K562 (cell line): ENCODE results near the gene PRDM12. TPM values are rescaled to one million over a fixed set of nuclear protein-coding genes. Genes with fewer than 3 reads are reported as not detected.

ENCODE experiments used
- ATAC-seq: fragments of 200-7000 bp; cut with Tn5 transposase; 3 replicates; pipeline ENCODE4 v1.9.1; 2020; ENCODE audit warnings: moderate library complexity
- BruUV-seq: library from RNA; stranded (reverse); fragments of 400-500 nt; replicated peaks from 2 replicates; lab custom pipeline; 2021; lab: Mats Ljungman, UMichigan
- CTCF ChIA-PET: fragments of 300-600 bp; formaldehyde crosslinking; extraction: SDS; loops from one replicate; lab custom pipeline; 2021; ENCODE audit warnings: low intra/inter-chr PET ratio; lab: Yijun Ruan, JAX
- POLR2A ChIA-PET: fragments of 300-600, 350-650 bp; sonication (Branson Sonifier 250); formaldehyde crosslinking; extraction: SDS; loops from one replicate; lab custom pipeline; 2021; ENCODE audit warnings: antibody characterized with exemption, inconsistent platforms; lab: Yijun Ruan, JAX
- DNase-seq, 4 experiments: peaks; one replicate each; pipeline versions ENCODE4 v3.0.0 to v3.0.0-alpha.2; 2011 to 2018; ENCODE audit warnings: low spot score in 3 of 4, mixed read lengths in 3 of 4; ENCODE audit errors: extremely low read depth in 1 of 4
- FAIRE-seq: peaks from 2 replicates; lab custom pipeline; 2011; peaks lifted over from hg19 to GRCh38; lab: Jason Lieb, UNC
- H2AFZ ChIP-seq: 2 replicates; pipeline ENCODE4 v1.6.0; 2011; ENCODE audit warnings: low read depth, low read length, control low read depth, inconsistent platforms
- H3K27ac ChIP-seq: fragments of 200-600 bp; 3 replicates; pipeline ENCODE4 v1.8.0; 2011; ENCODE audit warnings: low read depth, mild to moderate bottlenecking, control low read depth, inconsistent platforms, low read length, moderate library complexity, mixed read lengths; ENCODE audit errors: extremely low read depth
- H3K27me3 ChIP-seq, 2 experiments: fragments of 300-600 bp in 1 of 2; 2 replicates in 1 of 2; 3 replicates in 1 of 2; pipeline versions ENCODE4 v1.6.0 to v1.8.0; 2011; ENCODE audit warnings: inconsistent platforms in 2 of 2, low read length in 2 of 2, mild to moderate bottlenecking in 1 of 2, mixed read lengths in 1 of 2, moderate library complexity in 1 of 2; ENCODE audit not compliant: control insufficient read depth in 2 of 2, insufficient read depth in 2 of 2
- H3K36me3 ChIP-seq: fragments of 300-600 bp; 3 replicates; pipeline ENCODE4 v1.8.0; 2011; ENCODE audit warnings: mild to moderate bottlenecking, low read length, inconsistent platforms; ENCODE audit not compliant: control insufficient read depth, insufficient read depth
- H3K4me1 ChIP-seq, 2 experiments: fragments of 200-600 bp in 1 of 2; replicated peaks in 1 of 2; 2 replicates in 1 of 2; 3 replicates in 1 of 2; pipeline versions ENCODE4 v1.5.1 to v1.8.0; 2011; ENCODE audit warnings: inconsistent platforms in 2 of 2, low read length in 2 of 2, mild to moderate bottlenecking in 1 of 2, mixed read lengths in 1 of 2, moderate library complexity in 1 of 2; ENCODE audit not compliant: control insufficient read depth in 2 of 2, insufficient read depth in 2 of 2
- H3K4me2 ChIP-seq: 2 replicates; pipeline ENCODE4 v1.6.1; 2011; ENCODE audit warnings: low read length, control low read depth, inconsistent platforms, mixed read lengths; ENCODE audit not compliant: insufficient read depth
- H3K4me3 ChIP-seq: fragments of 200-600 bp; sonication (generic), shearing (Covaris generic); 2 replicates; pipeline ENCODE4 v1.5.1; 2016; ENCODE audit warnings: control low read depth, inconsistent platforms
- H3K79me2 ChIP-seq: fragments of 200-600 bp; 3 replicates; pipeline ENCODE4 v1.8.0; 2011; ENCODE audit warnings: low read length, inconsistent platforms; ENCODE audit not compliant: control insufficient read depth, insufficient read depth
- H3K9ac ChIP-seq, 2 experiments: 2 replicates each; pipeline versions ENCODE4 v1.6.0 to v1.6.1; 2011; ENCODE audit warnings: low read depth in 2 of 2, low read length in 2 of 2, control low read depth in 1 of 2, inconsistent platforms in 1 of 2, mild to moderate bottlenecking in 1 of 2, mixed read lengths in 1 of 2; ENCODE audit not compliant: insufficient read depth in 1 of 2
- H3K9me1 ChIP-seq: one replicate; pipeline ENCODE4 v1.6.0; 2011; ENCODE audit warnings: inconsistent platforms, mild to moderate bottlenecking, low read length, moderate library complexity; ENCODE audit not compliant: control insufficient read depth, insufficient read depth
- H3K9me3 ChIP-seq: replicated peaks from 2 replicates; pipeline ENCODE4 v1.5.1; 2011; ENCODE audit warnings: low read depth, low read length, inconsistent platforms; ENCODE audit not compliant: control insufficient read depth, insufficient read depth
- H4K20me1 ChIP-seq: replicated peaks from 2 replicates; pipeline ENCODE4 v1.6.1; 2011; ENCODE audit warnings: low read length, inconsistent platforms, mixed read lengths; ENCODE audit not compliant: control insufficient read depth, insufficient read depth
- ARID1B ChIP-seq: fragments of 450-650 bp; IDR thresholded peaks from 2 replicates; pipeline ENCODE4 v1.6.1; 2016; ENCODE audit warnings: antibody characterized with exemption, mild to moderate bottlenecking, inconsistent platforms
- ETS1 ChIP-seq: conservative IDR thresholded peaks from 2 replicates; pipeline ENCODE4 v1.6.1; 2011; ENCODE audit warnings: low read depth, mild to moderate bottlenecking, low read length; ENCODE audit not compliant: control insufficient read depth
- GABPA ChIP-seq: fragments of 200-800 bp; sonication (Bioruptor generic); conservative IDR thresholded peaks from 2 replicates; pipeline ENCODE4 v1.6.1; 2016; ENCODE audit warnings: low read depth, missing genetic modification characterization, missing compliant biosample characterization
- NFE2L1 ChIP-seq: fragments of 450-650 bp; IDR thresholded peaks from 2 replicates; pipeline ENCODE4 v1.6.1; 2016; ENCODE audit warnings: missing genetic modification characterization, low read depth, mild to moderate bottlenecking, missing compliant biosample characterization, moderate library complexity, borderline replicate concordance
- SMARCC2 ChIP-seq: fragments of 450-650 bp; IDR thresholded peaks from 2 replicates; pipeline ENCODE4 v1.6.1; 2017; ENCODE audit warnings: antibody characterized with exemption, moderate library complexity, mild to moderate bottlenecking, low read depth
- TRIM25 ChIP-seq: fragments of 450-650 bp; IDR thresholded peaks from 2 replicates; pipeline ENCODE4 v1.7.0; 2016; ENCODE audit warnings: borderline replicate concordance
- ZHX1 ChIP-seq: fragments of 150-350 bp; conservative IDR thresholded peaks from 2 replicates; pipeline ENCODE4 v1.6.1; 2014; ENCODE audit warnings: low read length
- ZZZ3 ChIP-seq: fragments of 450-650 bp; IDR thresholded peaks from 2 replicates; pipeline ENCODE4 v1.6.1; 2016; ENCODE audit warnings: antibody characterized with exemption, mild to moderate bottlenecking, moderate library complexity
- WGBS: fragments of 100-300 bp; shearing (Covaris generic); methylation state at CpG from one replicate; pipeline ENCODE4 v1.1.6; 2016; ENCODE audit warnings: low coverage, mixed read lengths; ENCODE audit not compliant: insufficient coverage; ENCODE audit errors: missing lambda C conversion rate; 5-methylcytosine and 5-hydroxymethylcytosine counted together
- in situ Hi-C: fragments of 300-500 bp; cut with MboI; formaldehyde crosslinking; loops from 4 replicates; pipeline ENCODE4 v1.15.0; 2018; ENCODE audit warnings: inconsistent platforms, mixed read lengths
- intact Hi-C: fragments of 100-400 bp; cut with micrococcal nuclease; formaldehyde crosslinking; loops from 2 replicates; pipeline ENCODE4 v1.14.2; 2022
- polyA plus RNA-seq, 8 experiments: library from polyadenylated mRNA; depleted of rRNA in 4 of 8; stranded (reverse) in 5 of 8; unstranded in 3 of 8; fragments of >200 nt; fragmentation: Nextera tagmentation in 2 of 8; fragmentation: Illumina TruSeq in 1 of 8; extraction: Ambion mirVana in 2 of 8; extraction: Trizol in 1 of 8; gene quantifications; 2 replicates each; pipeline versions ENCODE4 v1.2.1 to v1.2.3, GENCODE V29; 2011 to 2014; ENCODE audit warnings: inconsistent platforms in 1 of 8, missing spikeins in 1 of 8
- total RNA-seq, 7 experiments: library from RNA; depleted of rRNA in 6 of 7; stranded (reverse); fragments of >200 nt in 6 of 7; fragmentation: Illumina TruSeq in 2 of 7; extraction: Trizol in 2 of 7; gene quantifications; 2 replicates each; pipeline versions ENCODE4 v1.2.1 to v1.2.3, GENCODE V29; 2011 to 2021; ENCODE audit warnings: low replicate concordance in 1 of 7
- TF ChIP-seq, protein P1 (sequence below): fragments of 450-650 bp; IDR thresholded peaks from 2 replicates; pipeline ENCODE4 v1.6.1; 2016
- TF ChIP-seq, protein P2 (sequence below), 2 experiments: fragments of 200-800 bp in 1 of 2; sonication (Bioruptor generic) in 1 of 2; sonication (generic) in 1 of 2; formaldehyde crosslinking in 1 of 2; IDR thresholded peaks in 1 of 2; conservative IDR thresholded peaks in 1 of 2; 2 replicates each; pipeline versions ENCODE4 v1.5.0 to v1.6.1; 2016 to 2020; ENCODE audit warnings: missing compliant biosample characterization in 1 of 2, missing genetic modification characterization in 1 of 2, missing genetic modification reagents in 1 of 2
- TF ChIP-seq, protein P3 (sequence below): sonication (generic); formaldehyde crosslinking; IDR thresholded peaks from 2 replicates; pipeline ENCODE4 v1.8.1; 2022; ENCODE audit warnings: missing genetic modification reagents

Gene PRDM12
- total and polyA plus RNA-seq, 9 of the 15 experiments (the other 6 are each of a cell fraction or from before 2014, with no cell fraction given): 0.04 to 0.22 (median 0.07) TPM; not detected in 3

GRCh38 chr9:130659699-130660248 is 4.6 kb upstream of the PRDM12 start:
- no peak overlapping the region for H3K27ac ChIP-seq
- H3K4me2 ChIP-seq: no peak overlapping the region
- H3K9ac ChIP-seq: no peak overlapping the region
- no peaks in the 10 kb centered on the region for H3K9me1 ChIP-seq
- peaks cover 0 to 54% of the 10 kb centered on the region in 2 experiments; a peak in 2 of 5 replicates for H3K4me1 ChIP-seq
- FAIRE-seq (no peak), ATAC-seq (no peak), DNase-seq (no peak)
- in situ Hi-C loops (no loop called here), intact Hi-C loops (no loop called here)
- POLR2A ChIA-PET: no interaction called here
- peaks cover 70 to 88% of the 10 kb centered on the region in 2 experiments for H3K27me3 ChIP-seq
- CTCF ChIA-PET: no interaction called here
- no peaks in the 10 kb centered on the region for H3K9me3 ChIP-seq
- H3K36me3 ChIP-seq: no peaks in the 10 kb centered on the region
- no TSS peak for BruUV-seq
- H3K79me2 ChIP-seq: no peaks in the 10 kb centered on the region
- H4K20me1 ChIP-seq: peaks cover 6% of the 10 kb centered on the region
- no peak overlapping the region for H3K4me3 ChIP-seq
- no peak overlapping the region for H2AFZ ChIP-seq
- 6% methylated on average over 13 of the region's 58 CpGs for WGBS
- TF ChIP-seq, protein P1, sequence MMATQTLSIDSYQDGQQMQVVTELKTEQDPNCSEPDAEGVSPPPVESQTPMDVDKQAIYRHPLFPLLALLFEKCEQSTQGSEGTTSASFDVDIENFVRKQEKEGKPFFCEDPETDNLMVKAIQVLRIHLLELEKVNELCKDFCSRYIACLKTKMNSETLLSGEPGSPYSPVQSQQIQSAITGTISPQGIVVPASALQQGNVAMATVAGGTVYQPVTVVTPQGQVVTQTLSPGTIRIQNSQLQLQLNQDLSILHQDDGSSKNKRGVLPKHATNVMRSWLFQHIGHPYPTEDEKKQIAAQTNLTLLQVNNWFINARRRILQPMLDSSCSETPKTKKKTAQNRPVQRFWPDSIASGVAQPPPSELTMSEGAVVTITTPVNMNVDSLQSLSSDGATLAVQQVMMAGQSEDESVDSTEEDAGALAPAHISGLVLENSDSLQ: no peak
- TF ChIP-seq ARID1B (no peak), GABPA (tag) (no peak), NFE2L1 (tag) (no peak), TRIM25 (no peak), ZHX1 (no peak), ETS1 (no peak), SMARCC2 (no peak), ZZZ3 (no peak)
- TF ChIP-seq, protein P2, sequence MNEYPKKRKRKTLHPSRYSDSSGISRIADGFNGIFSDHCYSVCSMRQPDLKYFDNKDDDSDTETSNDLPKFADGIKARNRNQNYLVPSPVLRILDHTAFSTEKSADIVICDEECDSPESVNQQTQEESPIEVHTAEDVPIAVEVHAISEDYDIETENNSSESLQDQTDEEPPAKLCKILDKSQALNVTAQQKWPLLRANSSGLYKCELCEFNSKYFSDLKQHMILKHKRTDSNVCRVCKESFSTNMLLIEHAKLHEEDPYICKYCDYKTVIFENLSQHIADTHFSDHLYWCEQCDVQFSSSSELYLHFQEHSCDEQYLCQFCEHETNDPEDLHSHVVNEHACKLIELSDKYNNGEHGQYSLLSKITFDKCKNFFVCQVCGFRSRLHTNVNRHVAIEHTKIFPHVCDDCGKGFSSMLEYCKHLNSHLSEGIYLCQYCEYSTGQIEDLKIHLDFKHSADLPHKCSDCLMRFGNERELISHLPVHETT (CRISPR knock-in tag; conservative IDR thresholded peaks at IDR 0.05 in 1 of 2, IDR thresholded peaks at IDR 0.05 in 1 of 2): no peak
- TF ChIP-seq, protein P3, sequence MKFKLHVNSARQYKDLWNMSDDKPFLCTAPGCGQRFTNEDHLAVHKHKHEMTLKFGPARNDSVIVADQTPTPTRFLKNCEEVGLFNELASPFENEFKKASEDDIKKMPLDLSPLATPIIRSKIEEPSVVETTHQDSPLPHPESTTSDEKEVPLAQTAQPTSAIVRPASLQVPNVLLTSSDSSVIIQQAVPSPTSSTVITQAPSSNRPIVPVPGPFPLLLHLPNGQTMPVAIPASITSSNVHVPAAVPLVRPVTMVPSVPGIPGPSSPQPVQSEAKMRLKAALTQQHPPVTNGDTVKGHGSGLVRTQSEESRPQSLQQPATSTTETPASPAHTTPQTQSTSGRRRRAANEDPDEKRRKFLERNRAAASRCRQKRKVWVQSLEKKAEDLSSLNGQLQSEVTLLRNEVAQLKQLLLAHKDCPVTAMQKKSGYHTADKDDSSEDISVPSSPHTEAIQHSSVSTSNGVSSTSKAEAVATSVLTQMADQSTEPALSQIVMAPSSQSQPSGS (CRISPR knock-in tag): no peak
